Renal cortical epithelial cell (primary cell): Measurements from ENCODE around the gene HGS. TPM values are rescaled to one million over a fixed set of nuclear protein-coding genes. Genes with fewer than 3 reads are reported as not detected.

Experiments used
- DNase-seq: peaks from one replicate; pipeline ENCODE4 v3.0.0-alpha.2; 2011; ENCODE audit warnings: low read depth
- total RNA-seq: library from RNA; depleted of rRNA; stranded (reverse); fragments of >200 nt; gene quantifications from 2 replicates; pipeline ENCODE4 v1.2.3, GENCODE V29; 2014

Gene HGS, protein sequence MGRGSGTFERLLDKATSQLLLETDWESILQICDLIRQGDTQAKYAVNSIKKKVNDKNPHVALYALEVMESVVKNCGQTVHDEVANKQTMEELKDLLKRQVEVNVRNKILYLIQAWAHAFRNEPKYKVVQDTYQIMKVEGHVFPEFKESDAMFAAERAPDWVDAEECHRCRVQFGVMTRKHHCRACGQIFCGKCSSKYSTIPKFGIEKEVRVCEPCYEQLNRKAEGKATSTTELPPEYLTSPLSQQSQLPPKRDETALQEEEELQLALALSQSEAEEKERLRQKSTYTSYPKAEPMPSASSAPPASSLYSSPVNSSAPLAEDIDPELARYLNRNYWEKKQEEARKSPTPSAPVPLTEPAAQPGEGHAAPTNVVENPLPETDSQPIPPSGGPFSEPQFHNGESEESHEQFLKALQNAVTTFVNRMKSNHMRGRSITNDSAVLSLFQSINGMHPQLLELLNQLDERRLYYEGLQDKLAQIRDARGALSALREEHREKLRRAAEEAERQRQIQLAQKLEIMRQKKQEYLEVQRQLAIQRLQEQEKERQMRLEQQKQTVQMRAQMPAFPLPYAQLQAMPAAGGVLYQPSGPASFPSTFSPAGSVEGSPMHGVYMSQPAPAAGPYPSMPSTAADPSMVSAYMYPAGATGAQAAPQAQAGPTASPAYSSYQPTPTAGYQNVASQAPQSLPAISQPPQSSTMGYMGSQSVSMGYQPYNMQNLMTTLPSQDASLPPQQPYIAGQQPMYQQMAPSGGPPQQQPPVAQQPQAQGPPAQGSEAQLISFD
- 104 and 110 TPM in 2 replicates for total RNA-seq

DNA sequence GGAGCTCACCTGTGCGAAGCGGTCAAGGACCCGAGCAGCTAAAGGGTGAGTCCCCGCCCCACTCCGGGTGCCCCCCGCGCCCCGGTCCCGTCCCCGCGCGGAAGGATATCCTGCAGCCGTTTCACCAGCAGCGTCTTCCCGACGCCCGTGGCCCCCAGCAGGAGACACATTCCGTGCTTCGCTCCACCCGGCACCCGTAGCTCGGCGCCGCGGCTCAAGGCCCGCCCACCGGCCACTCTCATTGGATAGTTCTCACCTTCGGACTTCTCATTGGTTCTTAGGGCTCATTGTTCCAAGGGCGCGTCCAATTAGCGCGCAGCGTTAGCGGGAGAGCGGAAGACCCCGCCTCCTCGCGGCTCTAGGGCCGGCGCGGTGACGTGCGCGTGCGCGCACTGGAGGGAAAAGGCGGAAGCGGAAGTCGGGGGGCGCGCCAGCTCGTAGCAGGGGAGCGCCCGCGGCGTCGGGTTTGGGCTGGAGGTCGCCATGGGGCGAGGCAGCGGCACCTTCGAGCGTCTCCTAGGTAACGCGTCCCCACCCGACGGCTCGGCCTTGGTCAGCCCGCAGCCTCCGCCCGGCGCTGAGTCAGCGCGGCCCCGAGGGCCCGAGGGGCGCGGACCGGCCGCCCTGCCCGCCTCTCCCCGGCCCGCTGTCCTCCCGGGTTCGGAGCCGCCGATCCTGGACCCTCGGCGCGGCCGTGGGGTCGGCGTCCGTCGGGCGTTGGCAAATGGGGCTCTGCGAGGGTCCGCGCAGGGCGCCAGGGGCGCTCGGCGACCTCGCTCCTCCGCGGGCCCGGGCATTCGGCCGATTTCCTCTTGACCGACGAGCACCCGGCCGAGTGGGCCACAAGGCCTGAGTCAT is at the start of gene HGS, which contains the start of gene ARL16:
Gene HGS, plus strand, starts transcription at position 428 of the 858 bp plus-strand sequence. Its CDS starts 56 bp downstream, at position 484.
Gene ARL16, minus strand, starts transcription at position 214 of the 858 bp plus-strand sequence. Its CDS starts 44 bp downstream, at position 170.
- DNase-seq, result peak; percentile 94

DNA sequence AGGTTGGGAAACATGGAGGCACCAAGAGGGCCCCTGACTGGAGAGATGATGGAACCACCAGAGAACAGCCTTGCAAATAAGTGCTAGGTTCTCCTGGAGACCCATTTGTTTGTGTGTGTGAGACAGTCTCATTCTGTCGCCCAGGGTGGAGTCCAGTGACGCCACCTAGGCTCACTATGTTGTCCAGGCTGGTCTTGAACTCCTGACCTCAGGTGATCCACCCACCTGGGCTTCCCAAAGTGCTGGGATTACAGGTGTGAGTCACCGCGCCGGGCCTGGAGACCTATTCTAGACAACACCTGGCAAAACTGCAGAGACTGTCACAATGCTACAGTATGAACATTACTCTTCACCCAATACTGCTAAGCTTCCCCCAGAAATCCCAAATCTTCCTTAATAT is 48.4 kb upstream of the HGS start:
- DNase-seq, result no peak

DNA sequence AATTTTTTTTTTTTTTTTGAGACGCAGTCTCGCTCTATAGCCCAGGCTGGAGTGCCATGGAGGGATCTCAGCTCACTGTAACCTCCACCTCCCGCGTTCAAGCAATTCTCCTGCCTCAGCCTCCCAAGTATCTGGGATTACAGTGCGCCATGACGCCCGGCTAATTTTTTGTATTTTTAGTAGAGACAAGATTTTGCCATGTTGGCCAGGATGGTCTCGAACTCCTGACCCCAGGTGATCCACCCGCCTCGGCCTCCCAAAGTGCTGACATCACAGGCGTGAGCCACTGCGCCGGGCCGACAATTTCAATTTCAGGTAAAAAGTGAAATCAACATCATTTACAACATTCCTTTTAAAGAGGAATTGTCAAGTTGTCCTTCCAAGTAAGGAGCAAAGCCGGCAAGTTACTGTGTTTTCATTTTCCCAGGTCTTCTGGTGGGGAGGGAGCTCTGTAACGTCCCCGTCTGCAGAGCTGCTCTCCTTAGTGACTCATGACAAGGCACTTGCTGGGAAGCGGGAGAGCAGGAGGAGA is 47.8 kb upstream of the HGS start:
- peak; percentile 57 for DNase-seq

DNA sequence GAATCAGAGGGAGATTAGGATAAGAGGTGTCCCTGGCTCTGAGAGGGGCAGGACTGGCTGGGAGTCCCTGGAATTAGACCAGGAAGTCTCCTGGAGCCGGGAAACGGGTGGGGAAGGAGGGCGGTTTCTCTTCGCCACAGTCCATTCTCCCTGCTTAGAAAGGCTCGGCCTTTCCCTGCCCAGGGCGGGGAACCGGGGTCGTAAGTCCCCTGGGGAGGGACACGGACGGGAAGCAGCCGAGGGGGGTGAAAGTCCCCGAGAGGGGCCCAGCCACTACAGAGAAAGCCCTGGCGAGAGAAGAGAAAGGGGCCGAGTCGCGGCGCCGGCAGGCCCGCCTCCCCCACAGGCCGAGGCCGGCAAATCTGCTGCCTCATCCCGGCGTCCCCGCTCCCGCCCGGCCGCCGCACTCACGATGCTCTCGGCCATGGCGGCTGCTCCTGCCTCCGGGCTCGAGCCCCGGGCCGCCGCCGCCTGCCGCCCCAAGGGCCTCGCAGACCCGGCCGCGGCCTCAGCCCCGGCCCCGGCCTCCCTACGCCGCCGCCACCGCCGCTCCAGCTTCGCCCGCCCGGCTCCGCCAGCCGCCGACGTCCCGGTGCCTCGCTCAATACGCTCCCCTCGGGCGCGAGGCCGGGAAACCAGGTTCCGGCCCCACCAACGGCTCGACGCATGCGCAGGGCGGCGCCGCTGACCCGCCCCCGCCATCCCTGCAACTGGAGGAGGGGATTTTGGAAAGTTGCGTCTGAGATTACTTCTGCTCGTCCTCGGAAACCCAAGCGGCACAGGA is 47.1 kb upstream of the HGS start, which contains the start of the genes NPLOC4 and TSPAN10:
Gene NPLOC4, minus strand, starts transcription at position 608 of the 784 bp plus-strand sequence. Its CDS starts 182 bp downstream, at position 426.
Gene TSPAN10, plus strand, starts transcription at position 692 of the 784 bp plus-strand sequence. CDS start 5,217 bp downstream, outside the sequence.
- peak; percentile 34 for DNase-seq

DNA sequence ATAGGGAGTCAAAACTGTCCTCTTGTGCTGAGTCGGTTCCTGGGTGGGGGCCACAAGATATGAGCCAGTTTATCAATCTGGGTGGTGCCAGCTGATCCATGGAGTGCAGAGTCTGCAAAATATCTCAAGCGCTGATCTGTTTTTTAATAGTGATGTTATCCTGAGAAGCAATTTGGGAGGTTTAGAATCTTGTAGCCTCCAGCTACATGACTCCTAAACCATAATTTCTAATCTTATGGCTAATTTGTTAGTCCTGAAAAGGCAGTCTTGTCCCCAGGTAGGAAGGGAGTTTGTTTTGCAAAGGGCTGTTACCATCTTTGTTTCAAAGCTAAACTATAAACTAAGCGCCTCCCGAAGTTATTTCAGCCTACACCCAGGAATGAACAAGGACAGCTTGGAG is 45.1 kb upstream of the HGS start:
- no peak for DNase-seq

DNA sequence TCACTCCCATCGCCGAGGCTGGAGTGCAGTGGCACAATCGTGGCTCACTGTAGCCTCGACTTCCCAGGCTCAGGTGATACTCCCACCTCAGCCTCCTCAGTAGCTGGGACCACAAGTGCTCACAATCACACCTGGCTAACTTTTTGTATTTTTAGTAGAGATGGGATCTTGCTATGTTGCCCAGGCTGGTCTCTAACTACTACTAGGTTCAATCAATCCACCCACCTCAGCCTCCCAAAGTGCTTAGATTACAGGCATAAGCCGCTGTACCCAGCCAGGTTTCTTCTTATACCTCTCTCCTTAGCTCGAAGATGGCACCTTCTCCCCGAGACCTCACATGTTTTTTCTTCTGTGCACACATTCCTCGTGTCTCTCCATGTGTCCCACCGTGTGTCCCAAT is 43.8 kb upstream of the HGS start:
- DNase-seq, result no peak

DNA sequence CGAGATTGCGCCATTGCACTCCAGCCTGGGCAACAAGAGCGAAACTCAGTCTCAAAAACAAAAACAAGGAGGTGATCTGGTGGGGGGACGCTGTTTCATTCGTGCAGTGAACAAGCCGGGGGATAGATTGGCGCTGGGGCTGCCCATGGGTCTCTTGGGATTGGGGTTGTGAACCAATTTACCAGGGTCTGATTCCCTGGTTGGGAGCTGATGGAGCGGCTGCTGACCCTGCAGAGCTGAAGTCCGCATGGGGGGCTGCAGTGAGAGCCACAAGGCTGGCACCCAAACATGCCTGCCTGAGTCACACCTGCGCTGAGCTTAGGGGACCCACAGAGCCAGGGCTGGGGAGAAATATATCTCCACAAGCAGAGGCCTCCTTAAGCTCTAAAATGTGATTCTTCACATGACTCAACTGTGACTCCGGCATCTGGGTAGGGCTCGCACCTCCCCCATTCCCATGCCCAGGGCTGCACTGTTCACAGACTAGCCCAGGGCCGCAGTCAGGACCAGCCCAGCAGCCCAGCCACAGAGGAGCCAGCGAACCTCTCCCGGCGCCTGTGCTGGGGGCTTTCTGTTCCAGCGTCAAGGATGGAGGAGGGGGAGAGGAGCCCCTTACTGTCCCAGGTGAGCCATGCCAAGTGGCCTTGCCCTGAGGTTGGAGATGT is 41.9 kb upstream of the HGS start:
- peak; percentile 39 for DNase-seq

DNA sequence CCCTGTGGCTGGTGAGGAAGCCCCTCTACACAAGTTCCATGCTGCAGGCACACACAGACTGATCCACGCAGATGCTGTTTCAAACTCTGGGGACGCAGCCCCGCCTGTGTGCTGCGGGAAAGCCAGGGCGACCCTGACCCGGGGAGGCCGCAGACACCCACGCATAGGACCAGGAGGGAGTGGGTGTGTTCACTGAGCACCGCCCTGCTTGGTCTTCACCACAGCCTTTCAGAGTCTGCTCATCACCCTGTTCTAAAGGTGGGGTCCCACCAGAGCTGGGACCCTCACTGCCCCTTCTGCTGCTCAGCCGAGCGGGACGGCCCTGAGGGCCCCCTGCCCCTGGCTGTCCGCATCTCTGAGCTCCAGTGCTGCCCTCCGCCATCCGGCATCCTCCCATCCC is 39.3 kb upstream of the HGS start:
- DNase-seq, result no peak

DNA sequence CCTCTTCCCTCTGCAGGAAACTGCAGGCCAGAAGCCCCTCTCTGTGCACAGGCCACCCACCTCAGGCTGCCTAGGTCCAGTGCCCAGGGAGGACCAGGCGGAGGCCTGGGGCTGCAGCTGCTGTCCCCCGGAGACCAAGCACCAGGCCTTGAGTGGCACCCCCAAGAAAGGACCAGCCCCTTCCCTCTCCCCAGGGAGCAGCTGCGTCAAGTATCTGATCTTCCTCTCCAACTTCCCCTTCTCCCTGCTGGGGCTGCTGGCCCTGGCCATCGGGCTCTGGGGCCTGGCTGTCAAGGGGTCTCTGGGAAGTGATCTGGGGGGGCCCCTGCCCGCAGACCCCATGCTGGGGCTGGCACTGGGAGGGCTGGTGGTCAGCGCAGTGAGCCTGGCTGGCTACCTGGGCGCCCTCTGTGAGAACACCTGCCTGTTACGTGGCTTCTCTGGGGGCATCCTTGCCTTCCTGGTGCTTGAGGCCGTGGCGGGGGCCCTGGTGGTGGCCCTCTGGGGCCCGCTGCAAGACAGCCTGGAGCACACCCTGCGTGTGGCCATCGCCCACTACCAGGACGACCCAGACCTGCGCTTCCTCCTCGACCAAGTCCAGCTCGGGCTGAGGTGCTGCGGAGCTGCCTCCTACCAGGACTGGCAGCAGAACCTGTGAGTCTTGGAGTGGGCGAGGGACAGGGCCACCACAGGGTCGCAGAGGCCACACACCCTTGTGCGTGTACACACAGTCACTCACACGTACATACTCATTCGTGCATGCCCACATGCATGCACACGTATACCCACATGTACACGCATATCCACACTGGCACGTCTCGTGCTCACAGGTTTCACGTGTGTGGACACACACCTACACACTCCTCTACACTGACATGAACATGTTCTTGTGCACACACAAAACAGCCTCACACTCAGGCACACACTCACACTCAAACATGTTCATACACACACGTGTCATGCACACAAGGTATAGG is 38.5 kb upstream of the HGS start:
- DNase-seq, result no peak

DNA sequence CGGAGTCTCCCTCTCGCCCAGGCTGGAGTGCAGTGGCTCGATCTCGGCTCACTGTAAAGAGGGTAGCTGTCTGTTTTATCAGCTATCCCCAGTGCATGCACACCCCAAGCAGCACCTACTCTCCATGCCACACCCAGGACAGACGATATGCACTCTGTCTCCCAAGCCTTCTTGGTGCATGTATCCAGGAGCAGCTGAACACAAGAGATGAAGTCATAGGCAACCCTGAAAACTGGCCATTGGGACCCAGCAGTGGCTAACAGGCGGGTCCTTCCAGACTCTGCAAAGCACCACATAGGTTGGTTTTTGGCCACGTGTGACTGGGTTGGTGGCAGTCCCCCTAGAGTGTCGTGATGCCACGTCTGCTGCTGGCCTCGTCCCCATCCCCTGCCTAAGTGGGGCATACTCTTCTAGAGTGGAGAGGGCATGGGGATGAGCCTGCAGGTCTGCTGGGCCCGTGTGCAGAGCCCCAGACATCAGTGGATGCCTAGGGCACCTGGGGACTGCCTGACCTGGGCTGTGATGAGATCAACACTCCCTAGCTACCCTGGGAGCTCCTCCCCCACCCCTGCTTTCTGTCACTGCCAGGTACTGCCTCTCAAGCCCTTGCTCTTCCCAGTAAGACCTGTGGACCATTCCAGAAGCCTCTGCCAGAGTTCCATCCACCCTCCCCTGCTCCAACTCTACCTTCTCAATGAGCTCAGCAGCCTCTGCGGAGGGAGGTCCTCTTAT is 36.8 kb upstream of the HGS start:
- DNase-seq, result no peak

DNA sequence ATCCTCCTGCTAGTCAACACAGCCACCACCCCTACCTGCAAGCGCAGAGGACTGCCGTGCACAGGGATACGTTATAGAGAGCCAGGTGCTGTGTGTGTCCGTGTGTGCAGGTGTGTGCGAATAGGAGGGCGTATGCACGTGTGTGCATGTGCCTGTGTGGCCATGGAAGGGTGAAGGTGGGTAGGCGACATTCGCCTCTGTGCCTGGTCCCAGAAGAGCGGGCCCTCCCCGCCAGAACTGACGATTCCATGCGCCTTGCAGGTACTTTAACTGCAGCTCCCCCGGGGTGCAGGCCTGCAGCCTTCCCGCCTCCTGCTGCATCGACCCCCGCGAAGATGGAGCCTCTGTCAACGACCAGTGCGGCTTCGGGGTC is 36.2 kb upstream of the HGS start:
- DNase-seq, result no peak

DNA sequence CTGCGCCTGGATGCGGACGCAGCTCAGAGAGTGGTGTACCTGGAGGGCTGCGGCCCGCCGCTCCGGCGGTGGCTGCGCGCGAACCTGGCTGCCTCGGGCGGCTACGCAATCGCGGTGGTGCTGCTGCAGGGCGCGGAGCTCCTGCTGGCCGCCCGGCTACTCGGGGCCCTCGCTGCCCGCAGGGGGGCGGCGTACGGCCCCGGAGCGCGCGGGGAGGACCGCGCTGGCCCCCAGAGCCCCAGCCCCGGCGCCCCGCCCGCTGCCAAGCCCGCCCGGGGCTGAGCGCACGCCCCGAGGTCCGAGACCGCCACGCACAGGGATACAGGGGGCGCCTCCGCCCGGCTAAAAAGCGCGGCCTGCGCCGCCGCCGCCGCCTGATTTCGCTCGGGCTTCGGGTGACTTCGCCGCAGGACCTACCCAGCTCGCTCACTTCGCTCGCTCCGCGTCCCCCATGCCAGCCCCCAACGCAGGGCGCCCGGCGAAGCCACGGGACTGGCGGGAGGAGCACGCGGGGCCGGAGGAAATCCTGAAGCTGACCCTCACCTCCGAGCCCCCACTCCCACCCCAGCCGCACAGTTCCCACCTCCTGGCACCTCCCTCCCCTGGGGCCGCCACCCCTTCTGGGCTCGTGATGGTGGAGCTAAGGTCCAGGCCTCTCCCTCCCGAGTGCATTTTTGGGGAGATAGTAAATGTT is 35.7 kb upstream of the HGS start:
- DNase-seq, result no peak

DNA sequence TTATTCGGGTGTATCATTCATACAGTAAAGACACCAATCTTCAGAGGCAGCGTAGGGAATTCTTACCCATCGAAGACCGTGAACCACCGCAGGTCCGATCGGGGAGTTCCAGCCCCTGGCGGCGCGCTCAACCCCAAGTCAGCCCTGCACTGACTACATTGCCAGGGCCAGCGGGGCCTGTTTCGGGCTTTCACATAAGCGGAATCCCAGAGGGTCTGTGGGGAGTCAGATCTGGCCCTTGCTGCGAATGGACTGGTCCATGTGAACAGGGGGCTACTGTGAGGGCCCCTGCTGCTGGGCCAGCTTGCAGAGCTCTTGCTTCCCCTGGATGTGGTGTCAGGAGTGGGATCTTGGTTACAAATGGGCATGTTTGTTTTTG is 35.1 kb upstream of the HGS start:
- DNase-seq, result no peak

DNA sequence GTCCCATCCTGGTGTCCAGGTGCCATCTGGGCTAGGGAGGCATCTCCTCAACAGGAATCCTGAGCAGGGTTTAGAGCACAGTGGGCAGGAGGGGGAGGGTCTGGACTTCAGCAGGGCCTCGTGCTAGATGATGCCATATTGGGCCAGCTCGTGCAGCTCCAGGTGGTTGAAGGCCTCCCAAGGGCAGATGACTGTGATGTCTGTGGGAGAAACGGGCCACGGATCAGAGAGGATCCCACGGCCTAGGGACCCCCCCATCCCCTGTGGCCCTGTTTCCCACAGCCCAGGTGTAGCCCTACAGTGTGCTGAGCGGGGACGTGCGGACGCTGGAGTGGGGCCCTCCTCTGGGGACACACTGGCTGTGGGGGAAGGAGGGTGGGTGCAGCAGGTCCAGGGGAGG is 32.9 kb upstream of the HGS start:
- DNase-seq, result no peak

DNA sequence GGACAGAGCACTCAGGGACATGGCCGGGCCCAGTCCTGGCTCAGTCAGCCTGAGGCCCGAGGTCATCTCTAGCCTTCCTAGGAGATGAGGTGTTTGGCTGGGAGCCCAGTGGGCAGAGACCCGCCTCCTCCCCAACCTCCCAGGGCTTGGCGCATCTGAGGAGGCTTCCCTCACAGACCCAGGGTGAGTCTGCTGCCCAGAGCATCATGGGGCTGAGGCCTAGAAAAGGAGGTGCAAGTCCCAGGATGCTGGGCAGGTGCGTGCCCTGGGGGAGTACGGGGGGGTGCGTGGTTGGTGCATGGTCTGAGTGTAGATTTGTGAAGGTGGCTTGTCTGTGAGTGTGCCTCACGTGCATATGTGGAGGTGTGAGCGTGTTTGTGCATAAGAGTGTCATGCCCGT is 32.1 kb upstream of the HGS start:
- DNase-seq, result peak; percentile 77

DNA sequence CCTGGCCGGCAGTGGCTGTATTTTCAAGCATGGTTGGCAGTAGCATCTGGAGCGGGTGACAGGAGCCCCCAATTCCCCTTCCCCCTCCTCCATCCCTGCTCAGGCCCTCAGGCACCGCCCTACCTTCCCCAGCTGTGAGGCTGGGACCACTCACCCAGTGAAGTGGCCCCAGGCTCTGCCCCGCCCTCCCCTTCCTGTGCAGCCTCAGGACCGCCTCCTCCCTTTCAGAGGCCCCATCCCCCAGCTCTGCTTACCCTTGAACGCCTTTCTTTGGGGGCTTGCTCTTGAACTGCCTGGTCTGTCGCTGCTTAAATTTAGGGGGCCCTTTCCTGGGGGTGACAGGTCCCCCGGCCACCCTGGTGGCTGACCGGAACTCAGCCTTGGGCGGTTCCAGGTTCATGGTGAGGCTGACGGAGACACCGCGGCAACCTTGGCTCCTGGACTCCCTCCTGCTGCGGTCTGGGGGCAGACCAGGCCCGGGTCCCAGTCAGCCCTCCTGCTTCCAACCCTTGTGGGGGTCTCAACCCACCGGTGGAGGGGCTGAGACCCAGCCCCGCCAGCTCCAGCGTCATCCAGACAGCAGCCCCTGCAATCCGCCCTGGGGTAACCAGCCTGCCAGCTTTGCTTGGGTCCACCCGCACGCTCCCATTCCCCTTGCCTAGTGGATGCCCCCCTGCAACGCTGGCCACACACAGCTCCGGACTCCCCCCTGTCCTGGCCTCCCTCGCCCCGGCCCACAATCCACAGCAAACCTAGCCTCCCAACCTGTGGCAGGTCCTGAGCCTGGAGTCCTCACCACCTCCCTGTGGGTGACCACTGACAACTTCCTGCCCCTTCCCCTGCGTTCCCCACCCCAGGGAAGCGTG is 30.7 kb upstream of the HGS start:
- no peak for DNase-seq
